BE2C (cell line): ENCODE data around the gene ACSS1.

ENCODE experiments used
- DNase-seq: peaks from one replicate; pipeline ENCODE4 v3.0.0-alpha.2; 2020
- H3K27me3 ChIP-seq: fragments of 250-450 bp; sonication (Bioruptor Pico); 2 replicates; pipeline ENCODE4 v1.5.1; 2020; ENCODE audit warnings: mild to moderate bottlenecking
- H3K36me3 ChIP-seq: fragments of 250-450 bp; sonication (Bioruptor Pico); 2 replicates; pipeline ENCODE4 v1.5.1; 2020; ENCODE audit warnings: mild to moderate bottlenecking
- H3K4me1 ChIP-seq: fragments of 250-450 bp; sonication (Bioruptor Pico); 2 replicates; pipeline ENCODE4 v1.5.1; 2020
- H3K4me3 ChIP-seq: 2 replicates; pipeline ENCODE4 v1.5.1; 2011; ENCODE audit warnings: low read depth, low read length
- H3K9me3 ChIP-seq: fragments of 250-450 bp; sonication (Bioruptor Pico); 2 replicates; pipeline ENCODE4 v1.5.1; 2020
- CTCF ChIP-seq: IDR thresholded peaks from 2 replicates; pipeline ENCODE4 v1.5.1; 2012; ENCODE audit warnings: mild to moderate bottlenecking, low read depth, low read length

Gene ACSS1

DNA sequence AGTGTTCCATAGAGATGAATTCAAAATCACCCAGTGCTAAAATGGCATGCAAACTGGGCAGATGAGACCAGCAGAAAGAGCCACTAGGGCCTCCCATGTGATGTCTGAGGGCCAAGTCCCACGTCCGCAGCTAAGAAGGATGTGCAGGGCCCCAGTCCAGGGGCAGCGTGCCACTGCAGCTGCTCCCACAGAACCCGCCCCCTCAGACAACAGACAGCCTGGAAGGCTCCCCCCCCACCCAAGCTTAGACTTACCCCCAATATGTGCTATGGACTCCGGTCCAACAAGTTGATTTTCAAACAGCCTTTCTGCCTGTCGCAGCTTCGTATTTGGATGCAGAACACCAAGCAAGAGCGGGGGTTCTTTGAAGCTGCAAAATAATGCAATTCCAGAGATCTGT lies 79.4 kb downstream of the ACSS1 start:
- peaks cover 3% of the 10 kb centered on the region; the same call in 1 of the 2 replicates for H3K9me3 ChIP-seq
- no peaks in the 10 kb centered on the region for H3K27me3 ChIP-seq
- no peak for DNase-seq
- no peak overlapping the region for H3K4me3 ChIP-seq
- TF ChIP-seq CTCF = no peak
- H3K4me1 ChIP-seq = no peaks in the 10 kb centered on the region
- peaks cover 24% of the 10 kb centered on the region for H3K36me3 ChIP-seq

DNA sequence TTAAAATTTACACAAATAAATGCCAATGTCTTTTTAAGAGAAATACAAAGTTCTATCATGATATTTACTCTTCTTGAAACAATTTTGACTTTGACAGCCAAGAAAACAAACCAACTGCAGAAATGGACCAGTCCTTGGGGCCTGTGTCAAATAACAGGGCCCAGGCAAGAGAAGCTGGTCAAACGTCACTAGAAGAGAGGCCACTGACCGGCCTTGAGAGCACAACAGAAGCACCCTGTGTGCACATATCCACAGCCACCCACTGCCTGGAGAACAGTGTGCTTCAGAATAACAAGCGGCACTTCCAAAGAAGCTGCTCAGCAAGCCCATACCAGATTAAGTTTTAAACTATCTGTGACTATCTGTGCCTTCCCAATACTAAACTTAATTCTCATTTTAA lies 80.1 kb downstream of the ACSS1 start:
- no peak for DNase-seq
- Histone ChIP-seq H3K9me3 (peaks cover 3% of the 10 kb centered on the region; the same call in 1 of the 2 replicates), H3K36me3 (peaks cover 30% of the 10 kb centered on the region), H3K4me1 (no peaks in the 10 kb centered on the region), H3K4me3 (no peak overlapping the region), H3K27me3 (no peaks in the 10 kb centered on the region)
- TF ChIP-seq CTCF = no peak

GRCh38 chr20:24977336-24977735 lies 80.6 kb downstream of the ACSS1 start:
- no peak overlapping the region for H3K4me3 ChIP-seq
- H3K9me3 ChIP-seq = peaks cover 3% of the 10 kb centered on the region; the same call in 1 of the 2 replicates
- no peak for DNase-seq
- H3K4me1 ChIP-seq = no peaks in the 10 kb centered on the region
- peaks cover 33% of the 10 kb centered on the region for H3K36me3 ChIP-seq
- no peak for TF ChIP-seq CTCF
- H3K27me3 ChIP-seq = no peaks in the 10 kb centered on the region

- TF ChIP-seq CTCF = no peak
- no peaks in the 10 kb centered on the region for H3K4me1 ChIP-seq
- H3K9me3 ChIP-seq = peaks cover 3% of the 10 kb centered on the region; the same call in 1 of the 2 replicates
- no peaks in the 10 kb centered on the region for H3K27me3 ChIP-seq
- H3K4me3 ChIP-seq = no peak overlapping the region
- DNase-seq = no peak
- H3K36me3 ChIP-seq = peaks cover 49% of the 10 kb centered on the region
These were observed 85.6 kb downstream of the ACSS1 start for GRCh38 chr20:24972341-24972740.

GRCh38 chr20:24971376-24972101 lies 86.4 kb downstream of the ACSS1 start:
- Histone ChIP-seq H3K27me3 (no peaks in the 10 kb centered on the region), H3K4me1 (no peaks in the 10 kb centered on the region), H3K36me3 (peaks cover 45% of the 10 kb centered on the region), H3K9me3 (peaks cover 2% of the 10 kb centered on the region; the same call in 1 of the 2 replicates), H3K4me3 (no peak overlapping the region)
- DNase-seq = no peak
- TF ChIP-seq CTCF = no peak

DNA sequence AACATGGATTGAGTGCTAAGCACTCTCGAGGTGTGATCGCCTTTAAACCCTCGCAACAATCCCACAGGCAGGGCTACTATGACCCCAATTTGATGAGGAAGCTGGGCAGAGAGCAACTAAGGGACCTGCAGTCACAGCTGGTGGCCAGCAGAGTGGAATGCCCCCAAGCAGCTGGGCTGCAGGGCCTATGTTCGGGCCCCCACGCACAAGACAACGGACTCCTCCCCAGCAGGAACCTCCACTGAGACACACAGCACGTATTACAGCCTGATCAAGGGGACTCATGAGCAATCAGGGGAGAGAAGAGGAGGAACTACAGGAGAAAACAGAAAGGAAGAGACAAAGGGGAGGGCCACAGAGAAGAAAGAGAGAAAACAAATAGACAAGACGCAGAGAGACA lies 87.2 kb downstream of the ACSS1 start:
- no peak for DNase-seq
- H3K36me3 ChIP-seq = peaks cover 48% of the 10 kb centered on the region
- no peak overlapping the region for H3K4me3 ChIP-seq
- H3K27me3 ChIP-seq = no peaks in the 10 kb centered on the region
- TF ChIP-seq CTCF = no peak
- H3K9me3 ChIP-seq = no peaks in the 10 kb centered on the region
- H3K4me1 ChIP-seq = no peaks in the 10 kb centered on the region
